NCI-H1417 (cell line): ENCODE results near the gene FYN.
"Not testable (repeated sequence)": the region's sequence is repeated elsewhere in the genome, so short reads cannot be mapped to it uniquely, and the experiment has no call there.

ENCODE experiments used
- DNase-seq, 3 experiments: peaks; one replicate each; lab custom pipeline; 2025; lab: John Stamatoyannopoulos, UW

The FYN gene

DNA sequence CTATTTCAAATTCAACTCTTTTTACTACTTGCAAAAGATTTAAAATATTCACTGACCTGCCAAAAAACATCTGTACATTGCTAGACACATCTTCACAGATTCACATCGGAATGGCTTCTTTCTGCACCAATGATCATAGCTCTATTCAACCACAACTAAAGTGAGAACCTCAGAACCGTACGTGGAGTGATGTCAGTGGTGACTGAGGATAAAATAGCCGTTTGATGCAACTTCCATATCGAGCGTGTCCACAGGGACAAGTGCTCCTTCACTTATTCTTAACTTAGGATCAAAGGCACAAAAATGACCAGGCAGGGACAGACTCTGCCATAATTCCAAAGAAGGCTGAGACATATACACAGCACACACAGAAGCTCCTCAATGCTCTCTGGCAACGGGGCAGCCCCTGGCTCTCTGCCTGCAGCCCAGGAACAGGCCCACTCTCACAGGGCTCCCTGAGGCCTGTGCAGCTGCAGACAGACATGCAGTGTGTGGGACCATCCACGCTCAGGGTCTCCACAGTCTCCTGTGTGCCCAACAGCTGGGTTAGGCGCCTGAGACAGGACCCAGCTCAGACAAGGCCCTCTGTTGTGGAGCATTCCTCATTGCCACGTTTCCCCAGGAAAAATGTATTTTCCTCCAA is 22.8 kb downstream of the FYN start:
- no peak for DNase-seq

- DNase-seq, result no peak
Observed at GRCh38 chr6:111849298-111849697, 24.0 kb downstream of the FYN start.

- no peak for DNase-seq
Observed at GRCh38 chr6:111848262-111848812, 24.9 kb downstream of the FYN start.

GRCh38 chr6:111846492-111847409 is 26.5 kb downstream of the FYN start:
- DNase-seq, result peak in 1 of 3 experiments; percentile 6

DNA sequence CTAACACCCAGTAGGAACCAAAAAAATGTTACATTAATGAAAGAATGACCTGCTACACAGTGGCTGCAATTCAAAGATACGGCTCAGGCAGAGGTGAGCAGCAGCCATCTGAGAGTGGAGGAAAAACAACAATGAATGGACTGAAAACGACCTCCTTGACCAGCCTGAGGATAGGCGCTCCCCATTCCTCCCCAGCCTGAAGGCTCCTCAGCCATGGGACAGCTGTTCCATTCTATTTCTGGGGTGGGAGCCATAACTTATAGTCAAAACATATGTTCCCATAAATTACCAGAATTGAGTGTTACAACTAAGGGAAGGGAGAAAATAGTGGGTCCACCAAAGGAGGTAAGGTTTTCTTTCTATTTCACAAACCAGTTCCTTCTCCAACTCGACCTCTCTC is 27.2 kb downstream of the FYN start:
- DNase-seq, result no peak

DNA sequence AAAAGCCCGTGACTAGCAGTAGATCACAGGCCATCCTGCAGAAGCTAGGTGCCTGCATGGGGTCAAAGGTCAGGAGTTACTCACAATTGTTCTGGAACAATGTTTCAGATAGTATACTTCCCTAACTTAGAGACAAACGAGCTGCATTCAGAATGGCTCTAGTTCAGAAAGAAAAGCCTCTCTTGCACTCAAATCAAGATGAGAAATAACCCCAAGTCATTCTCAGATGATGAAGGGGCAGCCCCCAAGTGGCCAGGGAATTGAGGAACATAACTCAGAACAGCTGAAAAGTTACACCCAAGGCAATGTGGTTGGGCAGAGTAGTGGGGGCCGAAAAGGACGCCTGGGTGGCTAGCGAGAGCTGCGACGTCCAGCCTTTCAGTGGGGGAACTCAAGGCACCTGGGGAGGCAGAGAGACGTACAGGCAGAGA is 27.8 kb downstream of the FYN start:
- no peak for DNase-seq

- DNase-seq, result no peak
Observed at GRCh38 chr6:111844921-111845320, 28.3 kb downstream of the FYN start.

- DNase-seq, result no peak
Observed at GRCh38 chr6:111844376-111844775, 28.9 kb downstream of the FYN start.

DNA sequence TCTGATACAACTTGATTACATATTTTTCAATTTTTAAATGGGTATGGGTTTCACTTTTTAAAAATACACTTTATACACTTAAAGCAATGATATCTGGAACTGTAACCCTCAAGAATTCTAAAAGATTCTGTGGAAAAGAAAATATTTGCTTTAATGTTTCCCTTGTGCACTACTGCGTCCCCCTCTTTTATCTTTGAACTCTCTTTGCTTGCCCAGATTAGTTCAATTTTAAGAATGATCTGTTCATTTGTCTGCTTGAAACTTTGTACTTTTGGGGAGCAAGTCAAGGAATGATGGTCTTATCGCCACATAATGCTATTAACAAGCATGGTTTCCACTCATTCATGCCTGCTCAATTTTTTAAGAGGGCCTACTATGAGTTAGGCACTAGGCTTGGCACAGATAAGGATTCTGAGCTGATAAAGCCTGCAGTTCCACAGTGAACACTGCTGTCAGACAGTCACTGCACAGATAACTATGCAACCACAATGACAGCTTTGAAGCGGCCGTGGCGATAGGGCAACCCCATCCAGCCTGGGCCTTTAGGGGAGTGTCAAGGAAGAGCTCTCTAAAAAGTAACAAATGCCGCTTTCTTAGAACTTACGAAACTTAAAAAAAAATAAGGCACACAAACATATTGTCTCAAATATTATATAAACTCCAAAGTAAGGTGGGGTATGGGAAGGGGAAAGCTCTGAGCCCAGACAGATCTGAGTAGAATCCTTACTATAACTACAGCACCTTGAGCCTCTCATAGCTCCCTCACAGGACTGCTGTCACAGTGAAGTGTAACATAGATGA is 29.7 kb downstream of the FYN start:
- no peak for DNase-seq

GRCh38 chr6:111842891-111843290 is 30.4 kb downstream of the FYN start:
- DNase-seq, result no peak

DNA sequence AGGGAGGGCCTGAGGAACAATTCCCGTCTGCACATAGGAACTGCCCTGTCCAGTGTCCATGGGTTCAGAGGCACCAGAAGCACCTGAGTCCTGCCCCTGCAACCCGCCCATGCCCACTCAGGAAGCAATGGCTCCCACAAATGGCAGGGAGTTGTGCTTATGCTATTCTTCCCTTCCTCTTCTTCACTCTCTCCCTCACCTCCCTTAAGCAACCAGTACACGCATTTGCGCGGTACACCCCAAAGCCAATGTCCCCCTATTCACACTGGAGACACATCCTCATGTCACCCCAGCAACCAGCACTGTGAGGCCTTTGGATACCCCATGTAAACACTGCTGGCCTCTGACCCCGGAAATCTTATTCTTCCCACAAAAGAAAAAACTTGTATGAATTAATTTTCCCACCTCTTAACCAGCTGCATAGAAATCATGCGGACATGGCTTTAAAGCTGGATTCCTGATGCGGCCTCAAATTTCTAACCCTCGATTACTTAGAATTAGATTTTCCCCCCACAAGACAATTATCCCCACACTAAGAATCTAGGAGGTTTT is 30.9 kb downstream of the FYN start:
- no peak for DNase-seq

DNA sequence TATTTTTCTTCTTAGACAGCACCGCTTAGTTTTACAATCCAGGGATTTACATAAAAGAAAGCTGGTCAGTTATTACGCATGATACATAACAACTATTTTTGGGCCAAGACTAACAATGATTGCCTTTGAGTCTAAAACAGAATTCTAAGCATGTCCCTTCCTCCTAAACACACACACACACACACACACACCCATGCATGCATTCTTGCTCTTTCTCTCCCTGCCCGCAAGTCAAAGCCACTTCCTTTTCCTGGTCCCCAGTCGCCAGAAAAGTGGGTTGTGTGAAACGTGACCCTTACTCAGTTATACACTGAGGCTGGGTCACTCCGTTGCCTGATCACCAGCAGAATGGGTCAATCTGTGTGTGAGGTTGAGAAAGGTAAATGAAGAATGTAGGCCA is 31.4 kb downstream of the FYN start:
- DNase-seq, result no peak

GRCh38 chr6:111840803-111841202 is 32.4 kb downstream of the FYN start:
- no peak for DNase-seq

DNA sequence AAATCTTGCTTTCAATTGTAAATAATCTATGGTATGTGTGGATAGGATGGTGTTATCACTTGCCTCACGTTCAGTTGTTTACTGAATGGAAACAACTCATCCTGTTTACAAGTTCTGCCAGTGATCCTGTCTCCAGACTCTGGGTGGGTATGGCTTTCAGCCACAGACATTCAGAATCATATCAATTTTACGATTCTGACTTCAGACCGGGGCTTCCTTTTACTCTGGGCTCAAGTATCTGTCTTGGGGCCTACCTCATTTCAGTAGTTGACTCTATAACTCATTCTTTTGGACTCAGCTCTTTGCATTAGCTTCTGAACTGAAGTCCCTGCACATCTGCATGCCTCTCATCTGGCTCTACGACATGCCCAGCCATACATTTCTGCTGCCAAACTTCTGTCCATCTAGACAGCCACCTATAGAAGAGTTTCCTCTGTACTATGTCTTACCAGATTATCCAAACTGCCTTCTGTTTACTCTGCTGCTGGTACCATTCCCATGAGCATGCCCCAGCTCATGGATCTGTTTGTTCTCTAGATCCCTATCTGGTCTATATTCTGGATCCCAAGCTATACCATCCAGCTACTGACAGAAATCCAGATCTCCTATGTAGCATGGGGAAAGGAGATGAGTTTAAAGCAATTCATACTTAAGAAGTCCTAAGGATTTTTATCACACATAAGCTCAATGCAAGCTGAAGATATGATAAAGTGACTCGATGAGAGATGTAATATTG is 34.3 kb downstream of the FYN start:
- DNase-seq, result no peak

- no peak for DNase-seq
Observed at GRCh38 chr6:111837641-111838500, 35.4 kb downstream of the FYN start.

GRCh38 chr6:111837007-111837406 is 36.2 kb downstream of the FYN start:
- no peak for DNase-seq

DNA sequence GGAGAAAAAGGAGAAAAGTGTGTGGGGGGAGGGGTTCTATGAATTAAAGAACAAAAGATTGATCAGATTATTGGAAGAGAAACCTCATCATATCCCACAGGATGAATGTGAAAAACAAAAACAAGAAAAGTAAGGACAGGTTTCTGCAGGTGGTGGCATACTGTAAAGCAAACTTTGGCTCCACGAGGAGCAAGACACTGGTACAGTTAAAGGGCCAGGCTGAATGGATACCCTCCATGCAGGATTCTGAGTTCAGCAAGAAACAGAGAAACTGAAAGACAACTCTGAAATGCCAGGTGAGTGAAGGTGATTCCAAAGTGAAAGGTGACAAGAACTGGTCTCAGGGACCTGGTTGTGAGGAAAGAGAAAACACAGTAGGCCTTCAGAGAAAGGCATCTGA is 37.4 kb downstream of the FYN start:
- DNase-seq, result no peak

GRCh38 chr6:111835398-111835797 is 37.9 kb downstream of the FYN start:
- not testable (repeated sequence) for DNase-seq

GRCh38 chr6:111834356-111834755 is 38.9 kb downstream of the FYN start:
- DNase-seq, result no peak

- no peak for DNase-seq
Observed at GRCh38 chr6:111832833-111833418, 40.3 kb downstream of the FYN start.
